ENCODE results near the gene TARM1.

DNA sequence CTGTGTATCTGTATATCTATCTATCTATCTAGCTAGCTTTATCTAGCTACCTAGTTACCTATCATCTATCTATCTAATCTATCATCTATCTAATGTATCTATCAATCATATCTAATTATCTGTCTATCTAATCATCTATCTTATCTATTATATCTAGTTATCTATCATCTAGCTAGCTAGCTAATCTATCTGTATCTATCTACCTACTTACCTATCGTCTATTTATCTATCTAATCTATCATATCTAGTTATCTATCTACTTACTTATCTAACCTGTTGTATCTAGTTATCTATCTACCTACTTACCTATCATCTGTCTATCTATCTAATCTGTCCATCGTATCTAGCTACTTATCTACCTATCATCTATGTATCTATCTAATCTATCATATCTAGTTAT is 35.4 kb downstream of the TARM1 start:
- TF ChIP-seq, protein P1, sequence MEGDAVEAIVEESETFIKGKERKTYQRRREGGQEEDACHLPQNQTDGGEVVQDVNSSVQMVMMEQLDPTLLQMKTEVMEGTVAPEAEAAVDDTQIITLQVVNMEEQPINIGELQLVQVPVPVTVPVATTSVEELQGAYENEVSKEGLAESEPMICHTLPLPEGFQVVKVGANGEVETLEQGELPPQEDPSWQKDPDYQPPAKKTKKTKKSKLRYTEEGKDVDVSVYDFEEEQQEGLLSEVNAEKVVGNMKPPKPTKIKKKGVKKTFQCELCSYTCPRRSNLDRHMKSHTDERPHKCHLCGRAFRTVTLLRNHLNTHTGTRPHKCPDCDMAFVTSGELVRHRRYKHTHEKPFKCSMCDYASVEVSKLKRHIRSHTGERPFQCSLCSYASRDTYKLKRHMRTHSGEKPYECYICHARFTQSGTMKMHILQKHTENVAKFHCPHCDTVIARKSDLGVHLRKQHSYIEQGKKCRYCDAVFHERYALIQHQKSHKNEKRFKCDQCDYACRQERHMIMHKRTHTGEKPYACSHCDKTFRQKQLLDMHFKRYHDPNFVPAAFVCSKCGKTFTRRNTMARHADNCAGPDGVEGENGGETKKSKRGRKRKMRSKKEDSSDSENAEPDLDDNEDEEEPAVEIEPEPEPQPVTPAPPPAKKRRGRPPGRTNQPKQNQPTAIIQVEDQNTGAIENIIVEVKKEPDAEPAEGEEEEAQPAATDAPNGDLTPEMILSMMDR (IDR thresholded peaks at IDR 0.05; ENCODE audit: low read length): no peak
- no peak for TF ChIP-seq EZH2 (optimal IDR thresholded peaks at IDR 0.05; ENCODE audit: low read depth, low read length)
- TF ChIP-seq EZH2phosphoT487 (IDR thresholded peaks at IDR 0.05; ENCODE audit: low read length): no peak

Measured in MM.1S (cell line).